GM19468 (cell line): ENCODE measurements around the gene LENEP.

Experiments
- ATAC-seq: cut with Tn5 transposase; IDR thresholded peaks from one replicate; pipeline ENCODE4 v1.9.1; 2021; ENCODE audit warnings: mild to moderate bottlenecking, moderate library complexity, moderate number of reproducible peaks; ENCODE audit not compliant: unreplicated experiment; ENCODE audit errors: extremely low read depth

The LENEP gene

DNA sequence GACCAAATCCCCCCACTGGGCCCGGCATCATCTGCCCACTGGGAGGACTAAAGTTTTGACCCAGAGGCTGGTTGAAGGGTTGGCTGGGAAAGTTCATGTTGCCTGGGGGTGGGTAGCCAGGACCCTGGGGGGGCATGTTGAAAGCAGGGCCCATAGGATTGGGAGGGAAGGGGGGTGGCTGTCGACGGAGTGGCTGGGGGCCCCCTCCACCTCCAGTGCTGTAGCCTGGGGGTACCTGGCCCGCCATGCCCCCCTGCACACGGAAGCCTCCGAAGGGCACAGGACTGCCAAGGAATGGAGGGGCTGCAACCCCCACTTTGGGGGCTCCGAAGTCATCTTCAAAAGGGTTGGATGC lies 34.0 kb upstream of the LENEP start:
- ATAC-seq = no peak

- no peak for ATAC-seq
Measured at GRCh38 chr1:154960446-154961136, 32.8 kb upstream of the LENEP start.

DNA sequence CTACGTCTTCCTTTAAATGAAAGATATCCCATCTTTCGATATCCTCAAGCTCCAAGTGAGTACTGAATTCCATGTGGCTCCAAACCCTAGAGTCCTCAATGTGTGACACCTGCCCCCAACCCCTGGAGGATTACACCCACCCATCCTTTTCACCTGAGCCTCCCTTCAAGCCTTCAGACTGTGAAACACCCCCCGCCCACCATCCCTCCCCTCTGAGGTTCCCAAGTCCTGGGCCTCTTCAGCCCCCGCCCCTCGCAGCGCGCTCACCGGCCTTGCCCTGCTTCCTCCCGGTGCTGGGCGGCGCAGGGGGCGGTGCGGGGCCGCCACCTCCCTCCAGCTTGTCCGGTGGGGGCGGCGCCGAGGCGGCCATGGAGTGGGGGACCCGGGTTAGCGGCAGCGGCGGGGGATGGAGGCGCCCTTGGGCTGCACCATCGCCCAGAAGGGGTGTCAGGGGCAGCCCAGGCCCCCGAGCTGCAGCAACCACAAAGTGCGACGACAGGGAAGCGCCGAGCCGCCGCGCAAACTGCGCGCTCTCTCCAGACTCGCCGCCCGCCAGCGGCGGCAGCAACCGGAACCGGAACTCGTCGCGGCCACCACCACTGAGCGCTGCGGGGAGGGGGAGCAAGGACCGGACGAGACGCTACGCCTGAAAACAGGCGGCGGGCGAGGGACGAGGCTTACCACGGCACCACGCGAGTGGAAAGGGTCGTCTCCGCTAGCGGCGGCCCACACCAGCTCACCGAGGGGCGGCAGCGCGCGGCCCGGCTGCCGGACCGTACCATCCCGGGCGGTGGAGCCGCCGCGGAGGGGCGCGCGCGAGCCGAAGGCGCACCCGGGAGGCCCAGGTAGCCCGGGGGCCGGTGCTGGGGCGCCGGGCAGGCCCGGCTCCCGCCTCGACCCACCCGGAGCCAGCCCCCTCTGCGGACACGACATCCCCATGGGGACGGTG lies 31.9 kb upstream of the LENEP start, which contains the start of gene PYGO2:
Gene PYGO2 (minus strand): TSS at position 576 of the 949 bp plus-strand sequence. CDS start 206 bp downstream, at position 370.
- ATAC-seq = peak; percentile 40

GRCh38 chr1:154962156-154962749 lies 31.1 kb upstream of the LENEP start:
- no peak for ATAC-seq

- no peak for ATAC-seq
Measured at GRCh38 chr1:154962795-154963330, 30.5 kb upstream of the LENEP start.

GRCh38 chr1:154963643-154964042 lies 29.7 kb upstream of the LENEP start:
- no peak for ATAC-seq

DNA sequence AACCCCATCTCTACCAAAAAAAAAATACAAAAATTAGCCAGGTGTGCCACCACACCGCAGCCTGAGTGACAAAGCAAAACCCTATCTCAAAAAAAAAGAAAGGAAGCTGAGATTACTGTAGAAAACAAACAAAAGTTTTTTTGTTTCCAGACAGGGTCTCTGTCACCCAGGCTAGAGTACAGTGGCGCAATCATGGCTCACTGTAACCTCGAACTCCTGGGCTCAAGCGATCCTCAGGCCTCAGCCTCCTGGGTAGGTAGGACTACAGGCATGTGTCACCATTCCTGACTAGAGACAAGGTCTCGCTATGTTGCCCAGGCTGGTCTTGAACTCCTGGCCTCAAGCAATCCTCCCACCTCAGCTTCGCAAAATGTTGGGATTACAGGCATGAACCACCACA lies 29.0 kb upstream of the LENEP start:
- ATAC-seq = no peak

- no peak for ATAC-seq
Measured at GRCh38 chr1:154966111-154966510, 27.3 kb upstream of the LENEP start.

DNA sequence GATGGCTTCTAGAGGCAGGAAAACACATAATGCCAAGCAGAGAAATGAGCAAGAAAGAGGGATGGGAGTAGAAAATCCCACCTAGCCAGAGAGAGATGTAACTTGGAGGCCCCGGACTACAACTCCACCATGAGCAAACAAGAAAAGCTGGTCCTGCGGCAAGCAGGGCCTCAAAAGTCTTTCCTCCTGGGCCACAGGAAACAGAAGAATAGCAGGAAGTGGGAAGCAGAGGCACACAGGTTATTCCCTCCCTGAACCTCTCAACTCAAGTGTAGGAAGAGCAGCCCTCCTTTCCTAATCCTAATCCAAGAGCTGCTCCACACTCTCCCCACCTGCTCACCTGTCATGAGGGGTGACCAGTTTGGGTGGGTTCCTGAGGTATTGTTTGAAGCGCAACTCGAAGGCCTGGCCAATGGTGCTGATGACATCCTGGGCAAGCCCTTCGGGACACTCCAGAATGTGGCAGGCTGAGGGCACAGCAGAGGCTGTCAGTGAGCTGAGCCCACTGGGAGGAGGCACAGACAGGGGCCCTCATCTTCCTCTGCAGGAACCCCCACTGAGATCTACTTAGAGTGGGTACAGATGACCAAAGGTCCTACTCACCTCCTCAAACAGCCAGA lies 25.9 kb upstream of the LENEP start:
- no peak for ATAC-seq

DNA sequence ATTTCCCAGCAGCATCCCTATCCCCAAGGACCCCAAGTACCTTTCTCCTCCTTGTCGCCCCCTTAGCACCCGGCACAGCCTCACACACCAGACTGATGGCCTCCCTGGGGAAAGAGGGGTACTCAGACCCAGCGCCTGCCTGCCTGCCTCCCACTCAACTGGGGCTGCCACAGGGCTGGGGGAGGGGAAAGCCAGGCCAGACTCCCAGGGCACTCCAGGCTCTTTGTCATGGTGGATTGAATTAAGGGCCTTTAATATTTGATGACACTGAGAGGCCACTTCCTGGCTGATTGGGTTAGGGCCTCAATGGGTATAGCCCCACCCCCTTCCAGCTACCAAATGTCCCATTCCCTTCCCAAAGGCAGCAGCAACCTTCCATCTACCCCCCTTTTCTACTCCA lies 24.7 kb upstream of the LENEP start:
- ATAC-seq = no peak

GRCh38 chr1:154969246-154969645 lies 24.1 kb upstream of the LENEP start:
- no peak for ATAC-seq

DNA sequence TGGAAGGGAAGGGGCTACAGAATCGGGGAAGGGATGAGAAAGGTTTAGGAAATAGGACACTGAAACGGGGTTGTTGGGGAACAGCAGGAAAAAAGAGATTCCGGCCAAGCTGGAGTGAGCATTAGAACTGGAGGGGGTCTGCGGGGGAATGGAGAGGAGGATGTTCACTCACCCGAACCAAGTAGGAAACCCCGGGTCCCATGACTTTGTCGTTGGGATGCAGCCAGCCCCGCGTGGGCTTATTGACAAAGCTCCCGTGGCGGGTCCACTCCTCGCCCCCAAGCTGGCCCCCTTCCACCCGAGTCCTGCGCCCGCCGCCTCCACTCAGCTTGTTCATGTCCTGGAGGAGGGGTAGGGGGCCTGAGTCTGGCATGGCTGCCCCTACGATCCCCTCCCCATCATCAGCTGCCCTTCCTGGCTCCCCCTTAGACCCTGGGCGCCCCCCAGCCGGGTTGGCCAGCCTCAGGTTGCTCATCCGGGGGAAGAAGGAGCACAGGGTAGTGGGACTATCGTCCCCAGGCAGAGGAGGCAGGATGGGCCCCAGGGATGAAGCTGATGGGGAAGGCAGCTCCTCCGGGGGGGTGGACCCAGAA lies 23.4 kb upstream of the LENEP start:
- ATAC-seq = no peak

DNA sequence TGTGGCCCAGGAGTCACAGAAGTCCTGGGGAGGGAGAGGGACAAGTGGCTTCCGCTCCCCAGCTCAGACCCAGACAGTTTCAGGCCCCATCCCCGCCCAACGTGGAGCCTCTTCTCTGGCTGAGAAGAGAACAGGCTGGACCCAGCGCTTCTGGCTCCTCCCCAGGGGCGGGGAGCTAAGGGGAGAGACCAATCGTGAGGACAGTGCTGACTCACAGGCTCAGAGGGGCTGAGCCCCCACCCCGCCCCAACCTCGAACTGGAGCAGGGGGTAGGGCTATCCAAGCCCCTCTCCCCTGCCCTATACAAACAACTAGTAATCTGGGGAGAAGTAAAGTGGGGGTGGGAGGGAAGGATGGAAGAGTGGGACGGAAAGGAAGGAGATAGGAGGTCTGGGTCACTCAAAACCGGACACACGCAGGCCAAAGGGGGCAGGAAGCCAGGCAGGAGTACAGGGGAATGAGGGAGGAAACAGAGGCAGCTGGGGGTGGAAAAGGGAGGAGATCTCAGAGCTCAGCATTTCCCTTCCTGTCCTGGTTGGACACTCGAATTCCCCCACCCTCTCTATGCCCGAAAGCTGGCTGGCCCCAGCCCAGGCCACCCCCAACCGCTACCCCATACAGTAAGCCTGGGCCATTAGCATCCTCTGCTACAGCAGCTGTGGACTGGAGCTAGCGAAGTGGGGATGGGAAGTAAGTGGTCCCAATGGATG lies 22.6 kb upstream of the LENEP start, which contains the start of gene SHC1:
Gene SHC1 (minus strand): TSS at position 117 of the 710 bp plus-strand sequence. CDS start 221 bp downstream, outside the sequence.
- no peak for ATAC-seq

GRCh38 chr1:154971341-154971998 lies 21.9 kb upstream of the LENEP start:
- ATAC-seq = no peak

DNA sequence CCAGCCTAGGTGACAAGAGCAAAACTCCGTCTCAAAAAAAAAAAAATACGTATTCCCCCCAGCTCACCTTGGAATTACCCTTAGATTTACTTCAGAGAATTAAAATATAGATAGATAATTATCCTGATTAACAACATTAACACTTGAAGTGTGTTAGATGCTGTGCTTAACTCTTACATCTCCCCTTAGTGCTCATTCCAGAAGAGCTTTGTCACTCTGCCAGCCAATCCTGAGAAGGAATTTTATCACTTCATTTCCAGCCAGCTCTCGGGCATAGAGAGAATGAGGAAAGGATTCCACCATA lies 21.2 kb upstream of the LENEP start:
- ATAC-seq = no peak

- ATAC-seq = no peak
Measured at GRCh38 chr1:154972517-154973343, 20.7 kb upstream of the LENEP start.

GRCh38 chr1:154973344-154974101 lies 19.9 kb upstream of the LENEP start:
- ATAC-seq = no peak
